HepG2 (cell line): ENCODE measurements around the gene CHCT1. TPM values are rescaled to one million over a fixed set of nuclear protein-coding genes. Genes with fewer than 3 reads are reported as not detected.

Experiments used
- ATAC-seq: fragments of 200-7000 bp; cut with Tn5 transposase; 3 replicates; pipeline ENCODE4 v1.9.1; 2020; ENCODE audit warnings: mild to moderate bottlenecking, moderate library complexity
- BruUV-seq: library from RNA; stranded (reverse); fragments of 400-500 nt; replicated peaks from 2 replicates; lab custom pipeline; 2021; lab: Mats Ljungman, UMichigan
- CTCF ChIA-PET: fragments of 300-600 bp; formaldehyde crosslinking; extraction: SDS; loops from one replicate; lab custom pipeline; 2021; ENCODE audit warnings: low total read pairs, inconsistent platforms, low intra/inter-chr PET ratio; lab: Yijun Ruan, JAX
- POLR2A ChIA-PET: fragments of 350-600 bp; sonication (Branson Sonifier 250); formaldehyde crosslinking; loops from one replicate; lab custom pipeline; 2020; ENCODE audit warnings: antibody characterized with exemption, inconsistent platforms; lab: Yijun Ruan, JAX
- DNase-seq: peaks from one replicate; pipeline ENCODE4 v3.0.0-alpha.2; 2015; ENCODE audit warnings: low spot score
- FAIRE-seq: peaks from 3 replicates; lab custom pipeline; 2011; peaks lifted over from hg19 to GRCh38; lab: Jason Lieb, UNC
- H2AFZ ChIP-seq: one replicate; pipeline ENCODE4 v1.6.1; 2011; ENCODE audit warnings: low read length, inconsistent platforms
- H3K27ac ChIP-seq: fragments of 300-600 bp; 3 replicates; pipeline ENCODE4 v1.8.0; 2011; ENCODE audit warnings: mixed run types, mild to moderate bottlenecking, mixed read lengths, low read length, inconsistent platforms; ENCODE audit not compliant: insufficient read depth; ENCODE audit errors: extremely low read length
- H3K27me3 ChIP-seq, 2 experiments: fragments of 200-600 bp in 1 of 2; 2 replicates in 1 of 2; 3 replicates in 1 of 2; pipeline versions ENCODE4 v1.6.0 to v1.8.0; 2011; ENCODE audit warnings: low read length in 2 of 2, mild to moderate bottlenecking in 2 of 2, moderate library complexity in 2 of 2, inconsistent platforms in 1 of 2; ENCODE audit not compliant: insufficient read depth in 2 of 2, control insufficient read depth in 1 of 2
- H3K36me3 ChIP-seq, 2 experiments: fragments of 200-600 bp in 1 of 2; replicated peaks in 1 of 2; 2 replicates in 1 of 2; 3 replicates in 1 of 2; pipeline versions ENCODE4 v1.5.1 to v1.8.0; 2011; ENCODE audit warnings: low read length in 2 of 2, inconsistent platforms in 1 of 2; ENCODE audit not compliant: insufficient read depth in 2 of 2, control insufficient read depth in 1 of 2
- H3K4me1 ChIP-seq: 2 replicates; pipeline ENCODE4 v1.5.1; 2012; ENCODE audit warnings: low read length, inconsistent platforms; ENCODE audit not compliant: insufficient read depth
- H3K4me2 ChIP-seq: 2 replicates; pipeline ENCODE4 v1.6.0; 2011; ENCODE audit warnings: low read depth, low read length, inconsistent platforms
- H3K4me3 ChIP-seq, 3 experiments: fragments of 200-600 bp in 1 of 3; sonication (generic), shearing (Covaris generic) in 1 of 3; replicated peaks in 1 of 3; 2 replicates each; pipeline ENCODE4 v1.5.1; 2011 to 2016; ENCODE audit warnings: low read length in 3 of 3, inconsistent platforms in 2 of 3, low read depth in 2 of 3, mild to moderate bottlenecking in 2 of 3, control low read depth in 1 of 3, mixed read lengths in 1 of 3; ENCODE audit not compliant: insufficient read depth in 1 of 3
- H3K79me2 ChIP-seq: one replicate; pipeline ENCODE4 v1.6.1; 2011; ENCODE audit warnings: low read length, inconsistent platforms; ENCODE audit not compliant: insufficient read depth
- H3K9ac ChIP-seq: 2 replicates; pipeline ENCODE4 v1.6.0; 2011; ENCODE audit warnings: mild to moderate bottlenecking, low read depth, low read length, inconsistent platforms; ENCODE audit not compliant: insufficient read depth
- H3K9me3 ChIP-seq: 2 replicates; pipeline ENCODE4 v1.5.1; 2012; ENCODE audit warnings: mild to moderate bottlenecking, low read length
- H4K20me1 ChIP-seq: 2 replicates; pipeline ENCODE4 v1.6.0; 2011; ENCODE audit warnings: inconsistent platforms, mild to moderate bottlenecking, low read length, moderate library complexity; ENCODE audit not compliant: insufficient read depth
- CREM ChIP-seq, 2 experiments: sonication (generic) in 1 of 2; formaldehyde crosslinking in 1 of 2; IDR thresholded peaks; 2 replicates each; pipeline versions ENCODE4 v1.4.0 to v1.6.1; 2016 to 2020; ENCODE audit warnings: antibody characterized with exemption in 1 of 2, mild to moderate bottlenecking in 1 of 2, missing genetic modification reagents in 1 of 2
- DBP ChIP-seq: sonication (generic); formaldehyde crosslinking; IDR thresholded peaks from 2 replicates; pipeline ENCODE4 v1.4.0; 2020; ENCODE audit warnings: missing genetic modification reagents; ENCODE audit errors: not compliant biosample characterization
- PHF21A ChIP-seq: sonication (generic); formaldehyde crosslinking; IDR thresholded peaks from 2 replicates; pipeline ENCODE4 v1.5.0; 2020; ENCODE audit warnings: mild to moderate bottlenecking, missing genetic modification reagents
- RBM22 ChIP-seq: fragments of 200-400 bp; formaldehyde crosslinking; optimal IDR thresholded peaks from 2 replicates; pipeline ENCODE3; 2017; ENCODE audit warnings: mild to moderate bottlenecking, low read length, moderate library complexity
- ZNF460 ChIP-seq: sonication (generic); formaldehyde crosslinking; IDR thresholded peaks from 2 replicates; pipeline ENCODE4 v1.5.1; 2020; ENCODE audit warnings: missing genetic modification reagents, mild to moderate bottlenecking, borderline replicate concordance
- WGBS: methylation state at CpG from one replicate; pipeline ENCODE4 v1.1.6; 2017; ENCODE audit warnings: low lambda C conversion rate; 5-methylcytosine and 5-hydroxymethylcytosine counted together
- in situ Hi-C: cut with HindIII; loops from 2 replicates; pipeline ENCODE4 v1.10.0; 2017; ENCODE audit warnings: low pct_unique_long_range_greater_than_20kb; ENCODE audit not compliant: extremely low pct_ligation_motif_present
- intact Hi-C: fragments of 100-400 bp; cut with micrococcal nuclease; formaldehyde crosslinking; loops from one replicate; pipeline ENCODE4 v1.10.0; 2022; ENCODE audit not compliant: unreplicated experiment
- polyA plus RNA-seq, 8 experiments: library from polyadenylated mRNA; depleted of rRNA in 3 of 8; stranded (reverse) in 7 of 8; unstranded in 1 of 8; fragments of >200 nt; fragmentation: Illumina TruSeq in 4 of 8; extraction: Trizol in 4 of 8; gene quantifications; 2 replicates each; pipeline versions ENCODE4 v1.2.1 to v1.2.3, GENCODE V29; 2011 to 2016; ENCODE audit warnings: low read depth in 4 of 8, missing spikeins in 1 of 8, mixed read lengths in 1 of 8; ENCODE audit not compliant: insufficient read depth in 1 of 8
- total RNA-seq, 5 experiments: library from RNA; depleted of rRNA; stranded (reverse); fragments of >200 nt; fragmentation: Illumina TruSeq; extraction: Trizol; gene quantifications; 2 replicates each; pipeline ENCODE4 v1.2.3, GENCODE V29; 2016; ENCODE audit warnings: low read depth in 1 of 5
- TF ChIP-seq, protein P1 (sequence below): sonication (generic); formaldehyde crosslinking; IDR thresholded peaks from 2 replicates; pipeline ENCODE4 v1.4.0; 2020; ENCODE audit warnings: missing genetic modification reagents

Gene CHCT1
- total and polyA plus RNA-seq, 2 of the 13 experiments (the other 11 are each of a cell fraction or from before 2014, with no cell fraction given): not detected

DNA sequence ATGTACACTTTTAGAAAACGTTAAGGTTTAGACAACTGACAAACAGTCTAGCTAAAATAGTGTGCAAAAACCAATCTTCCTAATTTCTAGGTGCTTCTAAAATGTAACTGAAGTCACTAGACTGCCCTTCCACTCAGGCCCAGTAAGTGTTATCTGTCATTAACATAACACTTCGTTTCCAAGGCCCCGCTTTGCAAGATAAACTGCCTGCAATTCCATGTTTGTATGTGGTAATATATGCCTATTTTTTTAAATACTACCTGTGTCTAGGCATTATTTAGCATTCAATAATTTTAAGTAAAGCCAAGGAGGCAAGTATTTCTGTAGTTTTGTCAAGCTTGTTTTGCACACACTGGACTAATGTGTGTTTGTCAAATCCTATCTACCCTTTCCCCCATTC is 33.5 kb upstream of the CHCT1 start:
- no peaks in the 10 kb centered on the region for H3K9me3 ChIP-seq
- no peak for ATAC-seq
- H3K79me2 ChIP-seq: peaks cover 71% of the 10 kb centered on the region
- TF ChIP-seq PHF21A (CRISPR knock-in tag) (no peak), ZNF460 (CRISPR knock-in tag) (no peak), CREM (IDR thresholded peaks at IDR 0.05) (no peak), CREM (CRISPR knock-in tag; IDR thresholded peaks at IDR 0.05) (no peak), DBP (CRISPR knock-in tag) (no peak), RBM22 (no peak)
- TF ChIP-seq, protein P1, sequence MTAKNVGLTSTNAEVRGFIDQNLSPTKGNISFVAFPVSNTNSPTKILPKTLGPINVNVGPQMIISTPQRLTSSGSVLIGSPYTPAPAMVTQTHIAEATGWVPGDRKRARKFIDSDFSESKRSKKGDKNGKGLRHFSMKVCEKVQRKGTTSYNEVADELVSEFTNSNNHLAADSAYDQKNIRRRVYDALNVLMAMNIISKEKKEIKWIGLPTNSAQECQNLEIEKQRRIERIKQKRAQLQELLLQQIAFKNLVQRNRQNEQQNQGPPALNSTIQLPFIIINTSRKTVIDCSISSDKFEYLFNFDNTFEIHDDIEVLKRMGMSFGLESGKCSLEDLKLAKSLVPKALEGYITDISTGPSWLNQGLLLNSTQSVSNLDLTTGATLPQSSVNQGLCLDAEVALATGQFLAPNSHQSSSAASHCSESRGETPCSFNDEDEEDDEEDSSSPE (CRISPR knock-in tag): no peak
- H3K4me1 ChIP-seq: peaks cover 77% of the 10 kb centered on the region
- 77% methylated on average over 3 of the region's 3 CpGs for WGBS
- POLR2A ChIA-PET: interaction anchor here (0.6 kb wide), 1 partner anchor 1475 kb away, joined by 4 read pairs; no protein-coding TSS in a partner anchor
- H3K4me2 ChIP-seq: peak overlapping the region; percentile 25
- CTCF ChIA-PET: no interaction called here
- no peaks in the 10 kb centered on the region for H3K36me3 ChIP-seq
- no peak overlapping the region for H3K9ac ChIP-seq
- BruUV-seq: no TSS peak
- no peak overlapping the region for H2AFZ ChIP-seq
- no peaks in the 10 kb centered on the region; the same call in 1 of the 2 replicates for H4K20me1 ChIP-seq
- H3K27me3 ChIP-seq: no peaks in the 10 kb centered on the region; a peak in 1 of 5 replicates
- no peak for FAIRE-seq
- H3K27ac ChIP-seq: no peak overlapping the region
- in situ Hi-C loops (no loop called here), intact Hi-C loops (no loop called here)
- no peak overlapping the region for H3K4me3 ChIP-seq
- DNase-seq: no peak
